Central memory CD8-positive, alpha-beta T cell (primary cell): Measurements from ENCODE around the gene SRSF5.
A peak's percentile ranks its signal among the peaks of the same experiment; 100 is the strongest.
"Not testable (repeated sequence)": the region's sequence is repeated elsewhere in the genome, so short reads cannot be mapped to it uniquely, and the experiment has no call there.

Experiments
- ATAC-seq: fragments of 150-1000 bp; cut with Tn5 transposase; replicated peaks from 2 replicates; pipeline ENCODE4 v1.10.0; 2022; ENCODE audit warnings: mild to moderate bottlenecking, moderate FRiP score, moderate number of reproducible peaks; ENCODE audit not compliant: poor library complexity, severe bottlenecking; ENCODE audit errors: extremely low read depth
- DNase-seq, 2 donors: peaks; one replicate each; pipeline ENCODE4 v3.0.0; 2021; ENCODE audit warnings: low spot score in 2 of 2
- H3K27ac Mint-ChIP-seq: one replicate; pipeline ENCODE4 v1.8.0; 2022; ENCODE audit warnings: low read depth, mild to moderate bottlenecking, moderate library complexity, mixed read lengths
- H3K27me3 Mint-ChIP-seq: one replicate; pipeline ENCODE4 v1.8.0; 2022; ENCODE audit warnings: mixed read lengths
- H3K36me3 Mint-ChIP-seq: one replicate; pipeline ENCODE4 v1.8.0; 2022; ENCODE audit warnings: mild to moderate bottlenecking, moderate library complexity, mixed read lengths; ENCODE audit not compliant: insufficient read depth
- H3K4me1 Mint-ChIP-seq: one replicate; pipeline ENCODE4 v1.8.0; 2022; ENCODE audit warnings: mixed read lengths
- H3K4me3 Mint-ChIP-seq: one replicate; pipeline ENCODE4 v1.8.0; 2022; ENCODE audit warnings: mild to moderate bottlenecking, moderate library complexity, mixed read lengths
- H3K9me3 Mint-ChIP-seq: one replicate; pipeline ENCODE4 v1.8.0; 2022; ENCODE audit warnings: mixed read lengths

SRSF5 gene

DNA sequence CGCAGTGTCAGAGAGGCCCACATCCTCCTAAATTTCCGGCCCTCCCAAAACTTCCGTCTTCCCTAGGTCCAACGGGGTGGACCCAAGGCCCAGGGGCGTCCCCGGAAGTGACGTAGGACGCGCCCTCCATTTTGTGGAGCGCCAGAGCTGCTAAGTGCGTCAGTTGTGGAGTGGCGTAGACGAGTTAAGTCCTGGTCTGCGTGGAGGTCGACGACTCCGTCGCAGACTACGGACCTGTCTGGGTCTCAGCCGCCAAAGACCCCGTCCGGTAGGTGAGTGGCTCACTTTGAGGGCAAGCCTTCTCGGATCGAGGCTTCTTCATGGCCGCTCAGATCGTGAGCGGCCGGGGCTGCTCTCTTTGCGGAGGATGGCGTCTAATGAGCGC is at the start of gene SRSF5:
SRSF5 (plus strand) TSS at position 159 of the 385 bp plus-strand sequence. CDS start 1,015 bp downstream, outside the sequence.
- peaks cover 49% of the 10 kb centered on the region for H3K4me1 Mint-ChIP-seq
- no peaks in the 10 kb centered on the region for H3K9me3 Mint-ChIP-seq
- no peaks in the 10 kb centered on the region for H3K27me3 Mint-ChIP-seq
- peak; percentile 89 for ATAC-seq
- DNase-seq: peak; percentile 91 to 93
- H3K27ac Mint-ChIP-seq: peak within 1 kb of the TSS; percentile 100
- H3K36me3 Mint-ChIP-seq: peaks cover 58% of the 10 kb centered on the region
- peak within 1 kb of the TSS; percentile 100 for H3K4me3 Mint-ChIP-seq

DNA sequence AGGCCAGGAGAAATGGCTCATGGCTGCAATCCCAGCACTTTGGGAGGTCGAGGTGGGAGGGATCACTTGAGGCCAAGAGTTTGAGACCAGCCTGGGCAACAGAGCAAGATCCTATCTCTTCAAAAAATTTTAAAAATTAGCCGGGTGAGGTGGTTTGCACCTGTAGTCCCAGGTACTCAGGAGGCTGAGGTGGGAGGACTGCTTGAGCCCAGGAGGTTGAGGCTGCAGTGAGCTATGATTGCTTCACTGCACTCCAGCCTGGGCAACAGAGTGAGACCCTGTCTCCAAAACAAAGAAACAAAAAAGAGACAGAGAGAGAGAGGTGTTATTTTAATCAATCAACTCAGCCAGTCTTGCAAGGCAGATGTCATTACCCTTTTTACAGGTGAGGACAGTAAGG is 48.3 kb upstream of the SRSF5 start:
- H3K4me1 Mint-ChIP-seq: peaks cover 17% of the 10 kb centered on the region
- H3K4me3 Mint-ChIP-seq, H3K27me3 Mint-ChIP-seq, H3K36me3 Mint-ChIP-seq, H3K27ac Mint-ChIP-seq, H3K9me3 Mint-ChIP-seq, ATAC-seq, DNase-seq: not testable (repeated sequence)

DNA sequence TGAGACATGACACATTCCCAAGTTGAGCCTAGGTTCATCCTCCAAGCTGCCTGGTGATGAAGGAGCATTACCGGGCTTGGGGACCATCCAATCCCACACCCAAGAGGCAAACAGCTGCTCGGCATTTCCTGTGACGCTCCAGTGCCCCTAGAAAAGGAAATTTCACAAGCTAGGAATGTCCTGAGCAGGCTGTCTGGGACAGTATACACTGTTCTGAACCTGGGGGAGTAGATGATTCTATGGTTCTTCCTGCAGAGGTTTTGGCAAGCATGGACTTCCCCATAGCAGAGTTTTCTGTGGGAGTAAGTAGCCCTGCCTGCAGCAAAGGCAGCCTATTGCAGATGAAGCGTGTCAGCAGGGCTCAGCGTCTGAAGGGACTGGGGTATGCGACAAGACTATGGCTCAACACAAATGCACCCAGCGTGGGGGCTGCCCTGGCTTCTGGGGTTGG is 47.4 kb upstream of the SRSF5 start:
- DNase-seq: no peak

DNA sequence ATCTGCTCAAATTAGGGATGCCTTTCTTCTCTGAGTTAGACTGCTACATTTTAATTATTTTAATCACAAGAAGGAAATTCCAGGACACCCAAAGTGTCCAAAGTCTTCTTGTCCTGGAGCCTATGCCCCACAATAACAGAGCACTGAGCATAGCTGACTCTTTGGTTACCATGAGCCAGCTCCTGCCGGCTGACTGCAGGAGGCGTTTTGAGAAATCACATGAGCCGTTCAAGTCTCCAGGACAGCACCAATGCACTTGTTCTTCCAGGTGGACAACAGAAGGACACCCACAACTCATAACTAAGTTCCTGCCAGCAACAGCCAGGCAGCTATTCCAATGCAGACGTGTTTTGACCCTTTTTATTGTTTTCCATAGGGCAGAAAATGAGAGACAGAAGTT is 46.0 kb upstream of the SRSF5 start:
- Mint-ChIP-seq H3K9me3 (no peaks in the 10 kb centered on the region), H3K4me1 (peaks cover 14% of the 10 kb centered on the region), H3K27ac (no peak overlapping the region), H3K27me3 (no peaks in the 10 kb centered on the region), H3K36me3 (peaks cover 6% of the 10 kb centered on the region), H3K4me3 (no peak overlapping the region)
- DNase-seq (no peak), ATAC-seq (no peak)

More for the DNA sequence above, 47.4 kb upstream of the SRSF5 start:
- Mint-ChIP-seq H3K4me1 (peaks cover 17% of the 10 kb centered on the region), H3K36me3 (peaks cover 3% of the 10 kb centered on the region), H3K9me3 (no peaks in the 10 kb centered on the region), H3K4me3 (no peak overlapping the region), H3K27ac (no peak overlapping the region), H3K27me3 (no peaks in the 10 kb centered on the region)
- ATAC-seq: no peak

DNA sequence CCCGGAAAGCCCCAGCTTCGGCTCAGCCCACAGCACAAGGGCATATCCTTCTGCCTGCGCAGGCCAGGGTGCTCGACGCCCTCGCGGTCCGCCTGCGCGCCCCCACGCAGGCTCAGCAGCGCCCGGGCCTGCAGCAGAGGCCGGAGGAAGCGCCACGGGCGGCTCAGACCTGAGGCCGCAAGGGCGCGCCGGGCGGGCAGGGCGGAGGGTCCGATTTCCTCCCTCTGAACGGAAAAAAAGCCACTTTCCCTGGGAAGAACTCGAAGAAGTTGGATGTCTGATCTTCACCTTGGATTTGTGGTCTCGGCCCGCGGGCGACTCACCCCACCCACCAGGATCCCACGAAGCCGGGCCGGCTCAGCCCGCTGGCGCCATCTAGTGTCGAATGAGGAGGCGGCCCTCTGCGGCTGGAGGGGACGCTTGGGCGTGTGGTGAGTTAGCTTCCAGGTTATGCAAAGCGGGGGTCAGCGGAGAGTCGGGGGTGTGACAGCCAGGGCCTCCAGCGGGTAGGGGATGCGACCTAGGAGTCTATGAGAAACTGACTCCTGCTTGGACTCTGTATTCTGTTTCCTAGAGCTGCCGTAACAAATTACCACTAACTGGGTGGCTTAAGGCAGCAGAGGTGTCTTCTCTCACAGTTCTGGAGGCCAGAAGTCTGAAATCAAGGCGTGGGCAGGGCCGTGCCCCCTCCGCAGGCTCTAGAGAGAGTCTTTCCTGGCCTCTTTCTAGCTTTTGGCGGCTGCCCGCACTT is 40.0 kb upstream of the SRSF5 start:
- peaks cover 19% of the 10 kb centered on the region for H3K4me1 Mint-ChIP-seq
- ATAC-seq (peak; percentile 87), DNase-seq (peak; percentile 70 to 87)
- H3K36me3 Mint-ChIP-seq: peaks cover 5% of the 10 kb centered on the region
- no peaks in the 10 kb centered on the region for H3K27me3 Mint-ChIP-seq
- no peaks in the 10 kb centered on the region for H3K9me3 Mint-ChIP-seq
- H3K27ac Mint-ChIP-seq: peak overlapping the region; percentile 44
- peak overlapping the region; percentile 55 for H3K4me3 Mint-ChIP-seq

DNA sequence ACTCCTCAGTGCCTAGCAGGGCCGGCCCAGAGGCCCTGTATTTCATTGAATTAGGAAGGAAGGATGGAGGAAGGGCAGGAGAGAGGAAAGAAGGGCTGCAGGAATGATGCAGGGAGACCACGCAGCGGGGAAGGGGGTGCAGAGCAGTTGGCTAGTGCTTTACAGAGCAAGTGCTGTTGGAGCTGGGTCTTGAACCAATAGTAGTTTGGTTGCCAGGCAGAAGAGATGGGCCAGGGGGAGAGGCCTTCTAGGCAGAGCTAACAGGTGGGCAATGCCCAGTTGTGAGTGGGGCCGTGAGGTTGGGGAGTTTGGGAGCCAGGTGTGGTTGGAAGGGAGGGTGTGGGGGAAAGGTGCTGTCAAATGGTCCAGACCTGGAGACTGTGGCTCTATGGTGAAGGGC is 39.1 kb upstream of the SRSF5 start:
- H3K36me3 Mint-ChIP-seq: peaks cover 5% of the 10 kb centered on the region
- peaks cover 2% of the 10 kb centered on the region for H3K27me3 Mint-ChIP-seq
- H3K9me3 Mint-ChIP-seq: no peaks in the 10 kb centered on the region
- H3K4me1 Mint-ChIP-seq: peaks cover 19% of the 10 kb centered on the region
- ATAC-seq (no peak), DNase-seq (no peak)
- no peak overlapping the region for H3K27ac Mint-ChIP-seq
- H3K4me3 Mint-ChIP-seq: no peak overlapping the region

DNA sequence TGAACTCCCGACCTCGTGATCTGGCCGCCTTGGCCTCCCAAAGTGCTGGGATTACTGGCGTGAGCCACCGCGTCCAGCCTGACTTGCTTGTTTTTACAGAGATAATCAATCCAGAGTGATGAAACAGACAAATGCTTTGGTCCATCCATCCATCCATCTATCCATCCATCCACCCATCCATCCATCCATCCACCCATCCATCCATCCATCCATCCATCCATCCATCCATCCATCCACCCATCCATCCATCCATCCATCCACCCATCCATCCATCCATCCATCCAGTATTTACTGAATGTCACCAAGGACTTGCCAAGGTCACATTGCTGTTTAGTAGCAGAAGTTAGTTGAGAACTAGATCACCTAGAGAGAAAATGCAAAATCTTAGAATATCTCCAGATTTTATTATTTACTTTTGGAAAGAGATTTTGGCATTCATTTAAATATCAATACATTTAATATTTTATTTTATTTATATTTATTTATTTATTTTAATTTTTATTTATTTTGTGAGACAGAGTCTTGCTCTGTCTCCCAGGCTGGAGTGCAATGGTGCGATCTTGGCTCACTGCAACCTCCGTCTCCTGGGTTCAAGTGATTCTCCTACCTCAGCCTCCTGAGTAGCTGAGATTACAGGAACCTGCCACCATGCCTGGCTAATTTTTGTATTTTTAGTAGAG is 34.9 kb upstream of the SRSF5 start:
- H3K27ac Mint-ChIP-seq, H3K9me3 Mint-ChIP-seq, ATAC-seq, H3K36me3 Mint-ChIP-seq, H3K4me1 Mint-ChIP-seq, H3K4me3 Mint-ChIP-seq, DNase-seq: not testable (repeated sequence)
- peaks cover 36% of the 10 kb centered on the region for H3K27me3 Mint-ChIP-seq

DNA sequence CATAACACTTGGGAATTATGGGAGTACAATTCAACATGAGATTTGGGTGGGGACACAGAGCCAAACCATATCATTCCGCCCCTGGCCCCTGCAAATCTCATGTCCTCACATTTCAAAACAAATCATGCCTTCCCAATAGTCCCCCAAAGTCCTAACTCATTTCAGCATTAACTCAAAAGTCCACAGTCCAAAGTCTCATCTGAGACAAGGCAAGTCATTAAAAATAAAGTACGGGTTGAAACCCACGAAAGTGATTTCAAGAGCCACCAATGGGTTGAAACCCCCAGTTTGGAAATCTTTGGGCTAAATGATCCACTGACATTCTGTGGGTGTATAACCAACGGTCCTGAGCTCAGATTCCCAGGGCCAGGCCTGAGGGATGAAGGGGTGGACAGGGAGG is 30.5 kb upstream of the SRSF5 start:
- not testable (repeated sequence) for H3K4me1 Mint-ChIP-seq, H3K4me3 Mint-ChIP-seq, H3K27ac Mint-ChIP-seq, H3K9me3 Mint-ChIP-seq, DNase-seq, ATAC-seq, H3K36me3 Mint-ChIP-seq
- peaks cover 38% of the 10 kb centered on the region for H3K27me3 Mint-ChIP-seq

DNA sequence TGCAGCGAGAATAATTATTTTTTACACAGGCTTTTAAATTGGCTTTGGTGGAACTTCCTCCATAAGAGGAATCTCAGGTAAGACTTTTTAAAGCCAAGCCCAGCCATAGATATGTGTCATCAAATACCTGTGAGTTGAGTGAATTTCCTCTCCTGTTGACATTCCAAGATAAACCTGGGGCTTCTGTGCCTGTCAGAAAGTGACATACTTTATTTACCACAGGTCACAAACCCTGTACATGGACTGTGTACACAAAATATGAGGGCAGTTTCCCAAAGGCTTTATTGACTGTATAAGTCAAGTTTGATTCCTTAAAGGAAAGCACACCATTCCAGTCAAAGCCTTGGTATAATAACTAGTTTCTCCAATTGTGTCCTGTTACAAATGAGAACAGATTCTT is 25.9 kb upstream of the SRSF5 start:
- no peak overlapping the region for H3K27ac Mint-ChIP-seq
- peaks cover under 1% of the 10 kb centered on the region for H3K36me3 Mint-ChIP-seq
- peaks cover 4% of the 10 kb centered on the region for H3K4me1 Mint-ChIP-seq
- H3K4me3 Mint-ChIP-seq: no peak overlapping the region
- no peak for ATAC-seq
- H3K27me3 Mint-ChIP-seq: peaks cover 12% of the 10 kb centered on the region
- no peak for DNase-seq
- no peaks in the 10 kb centered on the region for H3K9me3 Mint-ChIP-seq

DNA sequence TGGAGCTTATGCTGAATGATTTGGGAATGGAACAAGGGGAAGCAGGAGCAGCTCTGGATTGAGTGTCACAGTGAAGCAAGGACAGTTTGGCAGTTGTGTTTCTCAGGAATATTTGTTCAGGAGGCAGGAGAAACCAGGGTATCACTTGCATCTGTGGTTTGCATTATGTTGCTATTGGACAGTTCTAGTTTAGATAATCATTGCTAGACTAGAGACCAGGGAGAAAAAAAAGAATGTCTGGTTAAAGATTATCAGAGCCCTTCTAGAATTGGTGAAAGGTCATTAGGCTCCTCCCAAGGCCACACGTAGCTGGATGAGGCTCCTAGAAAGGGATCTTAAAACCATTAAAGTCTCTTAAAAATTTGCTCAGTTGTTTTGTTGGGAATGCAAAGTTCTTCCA is 17.0 kb upstream of the SRSF5 start:
- ATAC-seq (no peak), DNase-seq (no peak)
- Mint-ChIP-seq H3K9me3 (no peaks in the 10 kb centered on the region), H3K4me1 (peaks cover 5% of the 10 kb centered on the region), H3K36me3 (peaks cover 1% of the 10 kb centered on the region), H3K27me3 (no peaks in the 10 kb centered on the region), H3K4me3 (no peak overlapping the region), H3K27ac (no peak overlapping the region)

DNA sequence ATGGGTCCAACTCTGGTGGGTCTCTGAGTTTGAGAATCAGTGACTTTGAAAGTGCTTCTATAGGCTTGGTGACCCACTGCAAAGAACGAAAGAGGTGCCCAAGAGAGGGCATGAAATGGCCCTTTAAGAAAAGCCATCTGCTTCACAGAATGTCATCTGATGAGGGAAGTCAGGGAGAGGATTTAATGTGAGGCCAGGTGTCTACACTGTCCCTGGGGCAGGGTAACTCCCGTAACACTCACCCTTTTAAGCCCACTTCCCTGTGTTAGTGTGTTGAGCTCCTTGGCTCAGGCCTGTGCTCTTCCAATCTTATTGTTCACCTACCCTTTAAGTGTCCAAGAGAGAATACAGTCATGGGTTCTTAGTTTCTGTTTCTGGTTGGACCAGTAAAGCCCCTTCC is 16.4 kb upstream of the SRSF5 start:
- H3K9me3 Mint-ChIP-seq: no peaks in the 10 kb centered on the region
- no peaks in the 10 kb centered on the region for H3K27me3 Mint-ChIP-seq
- H3K27ac Mint-ChIP-seq: no peak overlapping the region
- peaks cover 1% of the 10 kb centered on the region for H3K36me3 Mint-ChIP-seq
- DNase-seq (no peak), ATAC-seq (no peak)
- H3K4me3 Mint-ChIP-seq: no peak overlapping the region
- peaks cover 5% of the 10 kb centered on the region for H3K4me1 Mint-ChIP-seq

DNA sequence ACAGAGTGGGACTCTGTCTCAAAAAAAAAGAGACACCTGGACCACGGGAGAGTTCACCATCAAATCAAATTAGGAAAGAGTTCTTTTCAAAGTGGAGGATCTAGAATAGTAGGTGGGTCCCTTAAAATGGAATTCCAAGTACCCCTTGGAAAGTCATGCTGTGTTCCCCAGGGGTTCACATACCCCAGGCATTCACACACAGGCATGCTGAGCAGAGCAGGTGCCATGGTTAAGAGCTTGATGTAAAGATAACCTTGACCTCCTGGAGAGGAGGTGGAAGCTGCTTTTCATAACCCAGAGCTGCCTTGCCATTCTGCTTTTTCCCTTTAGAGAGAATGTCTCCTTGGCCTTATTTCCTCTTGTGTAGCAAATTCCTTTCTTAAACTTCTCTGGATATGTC is 14.2 kb upstream of the SRSF5 start:
- Mint-ChIP-seq H3K36me3 (peaks cover 1% of the 10 kb centered on the region), H3K4me1 (no peaks in the 10 kb centered on the region)
- no peak for ATAC-seq

DNA sequence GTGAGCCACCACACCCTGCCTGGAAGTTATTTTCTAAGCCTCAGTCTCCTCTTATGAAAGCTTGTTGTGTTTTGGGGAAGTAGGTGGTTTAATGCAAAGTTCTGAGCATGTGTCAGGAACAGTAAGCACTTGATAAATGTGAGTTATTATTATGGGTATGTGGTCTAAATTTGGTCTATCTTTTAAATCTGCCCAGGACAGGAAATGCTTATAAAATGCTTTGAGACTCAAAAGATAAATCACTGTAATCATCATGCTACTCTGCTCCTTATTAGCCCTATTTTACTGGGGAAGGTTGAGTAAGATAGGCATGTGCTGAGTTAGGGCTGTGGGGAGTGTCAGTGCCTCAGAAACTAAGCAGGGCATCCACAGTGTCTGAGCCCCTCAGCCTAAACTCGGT is 13.1 kb upstream of the SRSF5 start:
- no peaks in the 10 kb centered on the region for H3K27me3 Mint-ChIP-seq
- H3K36me3 Mint-ChIP-seq: peaks cover 1% of the 10 kb centered on the region
- ATAC-seq: no peak
- H3K4me3 Mint-ChIP-seq: no peak overlapping the region
- H3K9me3 Mint-ChIP-seq: no peaks in the 10 kb centered on the region
- H3K27ac Mint-ChIP-seq: no peak overlapping the region
- no peaks in the 10 kb centered on the region for H3K4me1 Mint-ChIP-seq
- DNase-seq: no peak

More for the DNA sequence above, 14.2 kb upstream of the SRSF5 start:
- Mint-ChIP-seq H3K9me3 (no peaks in the 10 kb centered on the region), H3K4me3 (no peak overlapping the region), H3K27ac (no peak overlapping the region), H3K27me3 (no peaks in the 10 kb centered on the region)
- DNase-seq: no peak
